ENCODE data around the gene KIF1A.

- TF ChIP-seq, protein P1, sequence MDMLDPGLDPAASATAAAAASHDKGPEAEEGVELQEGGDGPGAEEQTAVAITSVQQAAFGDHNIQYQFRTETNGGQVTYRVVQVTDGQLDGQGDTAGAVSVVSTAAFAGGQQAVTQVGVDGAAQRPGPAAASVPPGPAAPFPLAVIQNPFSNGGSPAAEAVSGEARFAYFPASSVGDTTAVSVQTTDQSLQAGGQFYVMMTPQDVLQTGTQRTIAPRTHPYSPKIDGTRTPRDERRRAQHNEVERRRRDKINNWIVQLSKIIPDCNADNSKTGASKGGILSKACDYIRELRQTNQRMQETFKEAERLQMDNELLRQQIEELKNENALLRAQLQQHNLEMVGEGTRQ (IDR thresholded peaks at IDR 0.05; ENCODE audit: borderline replicate concordance, low read depth, low read length): no peak
- no peak for TF ChIP-seq EZH2 (IDR thresholded peaks at IDR 0.05; ENCODE audit: borderline replicate concordance, control insufficient read depth, low read depth, low read length)
- TF ChIP-seq, protein P2, sequence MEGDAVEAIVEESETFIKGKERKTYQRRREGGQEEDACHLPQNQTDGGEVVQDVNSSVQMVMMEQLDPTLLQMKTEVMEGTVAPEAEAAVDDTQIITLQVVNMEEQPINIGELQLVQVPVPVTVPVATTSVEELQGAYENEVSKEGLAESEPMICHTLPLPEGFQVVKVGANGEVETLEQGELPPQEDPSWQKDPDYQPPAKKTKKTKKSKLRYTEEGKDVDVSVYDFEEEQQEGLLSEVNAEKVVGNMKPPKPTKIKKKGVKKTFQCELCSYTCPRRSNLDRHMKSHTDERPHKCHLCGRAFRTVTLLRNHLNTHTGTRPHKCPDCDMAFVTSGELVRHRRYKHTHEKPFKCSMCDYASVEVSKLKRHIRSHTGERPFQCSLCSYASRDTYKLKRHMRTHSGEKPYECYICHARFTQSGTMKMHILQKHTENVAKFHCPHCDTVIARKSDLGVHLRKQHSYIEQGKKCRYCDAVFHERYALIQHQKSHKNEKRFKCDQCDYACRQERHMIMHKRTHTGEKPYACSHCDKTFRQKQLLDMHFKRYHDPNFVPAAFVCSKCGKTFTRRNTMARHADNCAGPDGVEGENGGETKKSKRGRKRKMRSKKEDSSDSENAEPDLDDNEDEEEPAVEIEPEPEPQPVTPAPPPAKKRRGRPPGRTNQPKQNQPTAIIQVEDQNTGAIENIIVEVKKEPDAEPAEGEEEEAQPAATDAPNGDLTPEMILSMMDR (IDR thresholded peaks at IDR 0.05 in 2 of 3, conservative IDR thresholded peaks at IDR 0.05 in 1 of 3; ENCODE audit: control insufficient read depth in 2 of 3, extremely low read depth in 1 of 3, insufficient read depth in 1 of 3, low read depth in 3 of 3, low read length in 3 of 3): no peak
- TF ChIP-seq TARDBP (IDR thresholded peaks at IDR 0.05; ENCODE audit: borderline replicate concordance): no peak
- no peak for TF ChIP-seq CEBPB (IDR thresholded peaks at IDR 0.05; ENCODE audit: borderline replicate concordance in 1 of 2, low read depth in 2 of 2, low read length in 2 of 2)
- TF ChIP-seq POLR2A (IDR thresholded peaks at IDR 0.05; ENCODE audit: low read depth, low read length): no peak
- TF ChIP-seq RB1 (IDR thresholded peaks at IDR 0.05; ENCODE audit: borderline replicate concordance): no peak
Measured at GRCh38 chr2:240812301-240812680, 7.7 kb downstream of the KIF1A start.
